IMR-90 (cell line): Measurements from ENCODE around the gene NKAIN1. TPM values are rescaled to one million over a fixed set of nuclear protein-coding genes. Genes with fewer than 3 reads are reported as not detected.

Experiments used
- ATAC-seq: fragments of 200-7000 bp; cut with Tn5 transposase; 2 replicates; pipeline ENCODE4 v1.9.1; 2020; ENCODE audit warnings: low read depth, mild to moderate bottlenecking, moderate library complexity
- BruUV-seq: library from RNA; stranded (reverse); fragments of 400-500 nt; replicated peaks from 2 replicates; lab custom pipeline; 2021; lab: Mats Ljungman, UMichigan
- CTCF ChIA-PET: fragments of 300-600 bp; formaldehyde crosslinking; extraction: SDS; loops from one replicate; lab custom pipeline; 2021; ENCODE audit warnings: antibody characterized with exemption; lab: Yijun Ruan, JAX
- POLR2A ChIA-PET: fragments of 300-600 bp; sonication (Branson Sonifier 250); formaldehyde crosslinking; loops from one replicate; lab custom pipeline; 2022; ENCODE audit warnings: antibody characterized with exemption; ENCODE audit not compliant: unreplicated experiment; lab: Charles Lee
- DNase-seq: peaks from one replicate; pipeline ENCODE4 v3.0.0; 2013
- H2AFZ ChIP-seq: replicated peaks from 2 replicates; pipeline ENCODE3; 2013; ENCODE audit warnings: low read length, mild to moderate bottlenecking; ENCODE audit not compliant: poor library complexity
- H2AK5ac ChIP-seq: 2 replicates; pipeline ENCODE4 v1.6.1; 2013; ENCODE audit warnings: low read depth, low read length, inconsistent platforms
- H2AK9ac ChIP-seq: replicated peaks from 2 replicates; pipeline ENCODE3; 2013; ENCODE audit warnings: mild to moderate bottlenecking, low read depth, low read length, moderate library complexity; ENCODE audit not compliant: poor library complexity
- H2BK120ac ChIP-seq: 2 replicates; pipeline ENCODE4 v1.6.1; 2013; ENCODE audit warnings: low read depth, low read length, inconsistent platforms
- H2BK15ac ChIP-seq: 3 replicates; pipeline ENCODE4 v1.6.1; 2013; ENCODE audit warnings: low read depth, low read length, inconsistent platforms
- H2BK20ac ChIP-seq: 2 replicates; pipeline ENCODE4 v1.6.1; 2013; ENCODE audit warnings: low read depth, mild to moderate bottlenecking, inconsistent platforms, low read length, moderate library complexity
- H2BK5ac ChIP-seq: 2 replicates; pipeline ENCODE4 v1.6.1; 2013; ENCODE audit warnings: mild to moderate bottlenecking, low read depth, low read length, inconsistent platforms; ENCODE audit not compliant: poor library complexity, severe bottlenecking
- H3K14ac ChIP-seq: replicated peaks from 2 replicates; pipeline ENCODE4 v1.6.1; 2013; ENCODE audit warnings: low read depth, low read length, inconsistent platforms
- H3K18ac ChIP-seq: 2 replicates; pipeline ENCODE4 v1.6.1; 2013; ENCODE audit warnings: low read depth, low read length, control low read depth
- H3K23ac ChIP-seq: 2 replicates; pipeline ENCODE4 v1.6.1; 2013; ENCODE audit warnings: low read depth, low read length, inconsistent platforms
- H3K27ac ChIP-seq: 2 replicates; pipeline ENCODE4 v1.5.1; 2013; ENCODE audit warnings: mild to moderate bottlenecking, control low read depth, low read length; ENCODE audit not compliant: insufficient read depth
- H3K27me3 ChIP-seq: 2 replicates; pipeline ENCODE4 v1.6.1; 2013; ENCODE audit warnings: low read length; ENCODE audit not compliant: control insufficient read depth, insufficient read depth
- H3K36me3 ChIP-seq: 2 replicates; pipeline ENCODE4 v1.6.1; 2013; ENCODE audit warnings: low read length, mixed read lengths; ENCODE audit not compliant: control insufficient read depth, insufficient read depth
- H3K4ac ChIP-seq: 2 replicates; pipeline ENCODE4 v1.6.1; 2013; ENCODE audit warnings: low read depth, low read length, inconsistent platforms
- H3K4me1 ChIP-seq: 2 replicates; pipeline ENCODE4 v1.6.1; 2013; ENCODE audit warnings: low read length, mixed read lengths; ENCODE audit not compliant: control insufficient read depth, insufficient read depth
- H3K4me2 ChIP-seq: 2 replicates; pipeline ENCODE4 v1.6.1; 2013; ENCODE audit warnings: low read depth, mild to moderate bottlenecking, control low read depth, low read length, moderate library complexity
- H3K4me3 ChIP-seq: 2 replicates; pipeline ENCODE4 v1.5.1; 2013; ENCODE audit warnings: low read depth, mild to moderate bottlenecking, control low read depth, low read length, moderate library complexity; ENCODE audit not compliant: insufficient read depth
- H3K56ac ChIP-seq: 2 replicates; pipeline ENCODE4 v1.6.1; 2013; ENCODE audit warnings: low read length, inconsistent platforms; ENCODE audit not compliant: insufficient read depth; ENCODE audit errors: extremely low read depth
- H3K79me1 ChIP-seq, 2 experiments: 2 replicates each; pipeline ENCODE4 v1.6.1; 2013; ENCODE audit warnings: low read length in 2 of 2, inconsistent platforms in 1 of 2, low read depth in 1 of 2
- H3K9ac ChIP-seq: 2 replicates; pipeline ENCODE4 v1.6.1; 2013; ENCODE audit warnings: low read depth, low read length, control low read depth
- H3K9me1 ChIP-seq: 2 replicates; pipeline ENCODE4 v1.6.1; 2013; ENCODE audit warnings: low read length, inconsistent platforms; ENCODE audit not compliant: insufficient read depth
- H3K9me3 ChIP-seq: 2 replicates; pipeline ENCODE4 v1.6.1; 2013; ENCODE audit warnings: low read length; ENCODE audit not compliant: control insufficient read depth, insufficient read depth
- H4K20me1 ChIP-seq: 2 replicates; pipeline ENCODE4 v1.6.1; 2013; ENCODE audit warnings: low read length, inconsistent platforms; ENCODE audit not compliant: insufficient read depth
- H4K5ac ChIP-seq: 2 replicates; pipeline ENCODE4 v1.6.1; 2013; ENCODE audit warnings: mild to moderate bottlenecking, low read depth, low read length, control low read depth
- H4K8ac ChIP-seq, 2 experiments: 2 replicates each; pipeline ENCODE4 v1.6.1; 2013; ENCODE audit warnings: low read depth in 2 of 2, low read length in 2 of 2, control low read depth in 1 of 2, inconsistent platforms in 1 of 2
- H4K91ac ChIP-seq: 2 replicates; pipeline ENCODE4 v1.6.1; 2013; ENCODE audit warnings: low read depth, low read length, inconsistent platforms; ENCODE audit not compliant: insufficient read depth
- BHLHE40 ChIP-seq: fragments of 150-350 bp; IDR thresholded peaks from 2 replicates; pipeline ENCODE4 v1.6.1; 2016; ENCODE audit warnings: mild to moderate bottlenecking, low read depth, low read length
- MAFK ChIP-seq: IDR thresholded peaks from 2 replicates; pipeline ENCODE4 v1.6.1; 2012; ENCODE audit warnings: low read depth, low read length, improper control_type of control experiment
- MAZ ChIP-seq: IDR thresholded peaks from 2 replicates; pipeline ENCODE4 v1.6.1; 2012; ENCODE audit warnings: low read depth, mild to moderate bottlenecking, low read length, improper control_type of control experiment, moderate library complexity, borderline replicate concordance
- MXI1 ChIP-seq: IDR thresholded peaks from 2 replicates; pipeline ENCODE4 v1.6.1; 2012; ENCODE audit warnings: low read depth, mild to moderate bottlenecking, low read length, moderate library complexity, borderline replicate concordance
- NFE2L2 ChIP-seq: fragments of 150-350 bp; IDR thresholded peaks from 2 replicates; pipeline ENCODE4 v1.6.1; 2016; ENCODE audit warnings: low read depth, mild to moderate bottlenecking, low read length
- RCOR1 ChIP-seq: IDR thresholded peaks from 2 replicates; pipeline ENCODE4 v1.6.1; 2012; ENCODE audit warnings: mild to moderate bottlenecking, low read length, improper control_type of control experiment; ENCODE audit not compliant: insufficient replicate concordance
- RFX5 ChIP-seq: IDR thresholded peaks from 2 replicates; pipeline ENCODE4 v1.8.0; 2012; ENCODE audit warnings: low read depth, mild to moderate bottlenecking, low read length, moderate library complexity
- SMC3 ChIP-seq: fragments of 150-350 bp; IDR thresholded peaks from 2 replicates; pipeline ENCODE4 v1.6.1; 2016; ENCODE audit warnings: low read depth, mild to moderate bottlenecking, antibody characterized with exemption, low read length, moderate library complexity
- dilution Hi-C: fragments of 300-500 bp; cut with HindIII; formaldehyde crosslinking; loops from one replicate; pipeline ENCODE4 v1.14.3; 2018; ENCODE audit warnings: low sequenced_read_pairs; ENCODE audit not compliant: unreplicated experiment
- in situ Hi-C: fragments of 300-500 bp; cut with MboI; formaldehyde crosslinking; loops from 3 replicates; pipeline ENCODE4 v1.14.3; 2019; ENCODE audit warnings: low sequenced_read_pairs, inconsistent platforms, mixed read lengths
- intact Hi-C: fragments of 100-400 bp; cut with micrococcal nuclease; formaldehyde crosslinking; loops from 2 replicates; pipeline ENCODE4 v1.10.0; 2022
- polyA plus RNA-seq, 3 experiments: library from polyadenylated mRNA; depleted of rRNA; stranded (reverse); fragments of >200 nt; gene quantifications; 2 replicates each; pipeline ENCODE4 v1.2.3, GENCODE V29; 2012; ENCODE audit warnings: low replicate concordance in 1 of 3
- total RNA-seq: library from RNA; depleted of rRNA; stranded (reverse); fragments of >200 nt; gene quantifications from 2 replicates; pipeline ENCODE4 v1.2.3, GENCODE V29; 2012
- TF ChIP-seq, protein P1 (sequence below): conservative IDR thresholded peaks from 2 replicates; pipeline ENCODE4 v1.5.1; 2012; ENCODE audit warnings: mild to moderate bottlenecking, low read depth, low read length, improper control_type of control experiment

Gene NKAIN1
- total and polyA plus RNA-seq, 2 of the 4 experiments (the other 2 are of a cell fraction), result under 0.01 to 0.09 TPM

DNA sequence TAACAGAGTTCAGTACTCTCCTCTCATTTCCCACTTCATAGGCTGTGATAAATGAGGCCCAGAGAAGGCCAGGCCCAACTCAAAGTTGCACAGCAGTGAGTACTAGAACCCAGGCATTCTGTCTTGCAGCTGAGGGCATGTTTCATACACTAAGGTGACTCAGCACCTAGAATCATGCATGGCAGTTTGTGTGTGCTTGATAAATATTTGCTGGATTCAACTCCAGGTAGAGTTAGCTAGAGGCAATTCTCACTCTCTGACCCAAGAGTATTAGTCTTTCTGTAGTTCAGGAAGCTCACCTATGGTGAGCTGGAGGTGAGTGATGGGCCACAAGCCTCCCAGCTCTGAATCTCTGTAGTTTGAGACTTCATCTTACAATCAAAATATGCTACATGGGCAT is 10.7 kb downstream of the NKAIN1 start:
- Histone ChIP-seq H3K4me2 (no peak overlapping the region), H2BK15ac (no peak overlapping the region), H4K8ac (no peak overlapping the region), H2BK5ac (no peak overlapping the region), H3K23ac (no peak overlapping the region), H3K9me1 (no peaks in the 10 kb centered on the region), H3K56ac (no peak overlapping the region), H4K91ac (no peak overlapping the region), H3K14ac (no peak overlapping the region), H2AK9ac (no peak overlapping the region), H3K4me3 (no peak overlapping the region), H3K4ac (no peak overlapping the region), H4K5ac (no peak overlapping the region), H3K27ac (no peak overlapping the region), H3K79me1 (no peaks in the 10 kb centered on the region), H3K36me3 (no peaks in the 10 kb centered on the region), H3K18ac (no peak overlapping the region), H2AFZ (no peak overlapping the region), H3K9ac (no peak overlapping the region), H2BK20ac (no peak overlapping the region), H3K4me1 (no peaks in the 10 kb centered on the region), H3K27me3 (peaks cover 29% of the 10 kb centered on the region), H3K9me3 (no peaks in the 10 kb centered on the region), H2AK5ac (no peak overlapping the region), H2BK120ac (no peak overlapping the region), H4K20me1 (no peaks in the 10 kb centered on the region)
- ATAC-seq, result no peak
- CTCF ChIA-PET, result no interaction called here
- dilution Hi-C loops (no loop called here), intact Hi-C loops (no loop called here), in situ Hi-C loops (no loop called here)
- TF ChIP-seq RCOR1 (no peak), SMC3 (no peak), MXI1 (no peak), MAZ (no peak), NFE2L2 (no peak), MAFK (no peak), RFX5 (no peak), BHLHE40 (no peak)
- TF ChIP-seq, protein P1, sequence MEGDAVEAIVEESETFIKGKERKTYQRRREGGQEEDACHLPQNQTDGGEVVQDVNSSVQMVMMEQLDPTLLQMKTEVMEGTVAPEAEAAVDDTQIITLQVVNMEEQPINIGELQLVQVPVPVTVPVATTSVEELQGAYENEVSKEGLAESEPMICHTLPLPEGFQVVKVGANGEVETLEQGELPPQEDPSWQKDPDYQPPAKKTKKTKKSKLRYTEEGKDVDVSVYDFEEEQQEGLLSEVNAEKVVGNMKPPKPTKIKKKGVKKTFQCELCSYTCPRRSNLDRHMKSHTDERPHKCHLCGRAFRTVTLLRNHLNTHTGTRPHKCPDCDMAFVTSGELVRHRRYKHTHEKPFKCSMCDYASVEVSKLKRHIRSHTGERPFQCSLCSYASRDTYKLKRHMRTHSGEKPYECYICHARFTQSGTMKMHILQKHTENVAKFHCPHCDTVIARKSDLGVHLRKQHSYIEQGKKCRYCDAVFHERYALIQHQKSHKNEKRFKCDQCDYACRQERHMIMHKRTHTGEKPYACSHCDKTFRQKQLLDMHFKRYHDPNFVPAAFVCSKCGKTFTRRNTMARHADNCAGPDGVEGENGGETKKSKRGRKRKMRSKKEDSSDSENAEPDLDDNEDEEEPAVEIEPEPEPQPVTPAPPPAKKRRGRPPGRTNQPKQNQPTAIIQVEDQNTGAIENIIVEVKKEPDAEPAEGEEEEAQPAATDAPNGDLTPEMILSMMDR, result no peak
- POLR2A ChIA-PET, result no interaction called here
- BruUV-seq, result no TSS peak
- DNase-seq, result no peak
